ENCODE data around the gene THOC5.
"Not testable (repeated sequence)": the region's sequence is repeated elsewhere in the genome, so short reads cannot be mapped to it uniquely, and the experiment has no call there.

The THOC5 gene

DNA sequence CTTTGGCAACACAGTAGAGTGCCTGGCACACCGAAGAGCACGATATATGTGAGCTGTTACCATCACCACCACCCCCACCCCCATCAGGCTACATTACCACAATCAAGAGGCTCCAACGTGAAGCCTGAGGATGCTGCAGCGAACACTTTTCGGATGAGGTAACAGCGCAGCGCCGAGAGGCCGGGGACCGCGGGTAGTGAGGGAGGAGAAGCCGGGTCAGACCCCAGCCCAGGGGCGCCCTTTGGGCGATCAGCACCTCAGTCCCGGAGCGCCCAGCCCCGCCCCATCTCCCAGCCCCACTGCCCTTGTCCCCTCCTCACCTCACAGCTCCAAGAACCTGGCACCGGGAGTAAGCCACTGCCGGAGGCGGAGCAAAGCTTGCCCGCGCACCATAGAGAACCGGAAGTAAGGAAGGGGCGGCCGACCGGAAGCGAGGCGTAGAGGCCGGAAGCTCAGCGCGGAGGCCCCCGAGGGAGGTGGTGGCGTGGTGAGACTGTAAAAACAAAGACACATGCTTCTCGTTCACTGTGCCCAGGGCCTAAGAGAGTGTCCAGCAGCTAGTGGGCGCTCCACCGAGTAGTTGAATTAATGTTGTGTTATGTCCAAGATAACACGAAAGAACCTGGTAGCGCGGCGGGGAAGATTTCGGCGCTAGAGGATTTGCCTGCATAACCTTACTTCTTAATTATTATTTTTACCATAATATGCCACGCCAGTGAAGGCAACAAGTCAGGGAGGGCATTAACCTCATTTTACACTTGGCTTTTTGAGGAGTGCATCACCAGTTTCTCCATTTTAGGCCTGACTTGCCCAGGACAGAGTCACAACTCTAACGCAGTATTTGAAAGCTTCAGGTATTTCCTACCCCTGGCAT lies at the start of gene THOC5:
TSS of gene THOC5 (minus strand) at position 407 of the 874 bp plus-strand sequence. CDS start 4,610 bp downstream, outside the sequence.
- peak; percentile 86 for DNase-seq

- no peak for DNase-seq
These were observed 45.1 kb upstream of the THOC5 start for GRCh38 chr22:29598684-29599020.

- not testable (repeated sequence) for DNase-seq
These were observed 44.5 kb upstream of the THOC5 start for GRCh38 chr22:29597871-29598683.

GRCh38 chr22:29596408-29596807 lies 42.9 kb upstream of the THOC5 start:
- DNase-seq, result no peak

DNA sequence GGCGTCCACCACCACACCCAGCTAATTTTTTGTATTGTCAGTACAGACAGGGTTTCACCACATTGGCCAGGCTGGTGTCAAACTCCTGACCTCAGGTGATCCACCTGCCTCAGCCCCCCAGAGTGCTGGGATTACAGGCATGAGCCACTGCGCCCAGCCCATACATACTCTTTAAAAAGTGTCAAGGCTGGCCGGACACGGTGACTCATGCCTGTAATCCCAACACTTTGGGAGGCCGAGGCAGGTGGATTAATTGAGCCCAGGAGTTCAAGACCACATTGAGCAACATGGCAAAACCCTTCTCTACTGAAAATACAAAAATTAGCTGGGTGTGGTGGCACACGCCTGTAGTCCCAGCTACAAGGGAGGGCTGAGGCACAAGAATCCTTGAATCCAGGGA lies 40.9 kb upstream of the THOC5 start:
- not testable (repeated sequence) for DNase-seq

GRCh38 chr22:29593923-29594322 lies 40.4 kb upstream of the THOC5 start:
- DNase-seq, result no peak

DNA sequence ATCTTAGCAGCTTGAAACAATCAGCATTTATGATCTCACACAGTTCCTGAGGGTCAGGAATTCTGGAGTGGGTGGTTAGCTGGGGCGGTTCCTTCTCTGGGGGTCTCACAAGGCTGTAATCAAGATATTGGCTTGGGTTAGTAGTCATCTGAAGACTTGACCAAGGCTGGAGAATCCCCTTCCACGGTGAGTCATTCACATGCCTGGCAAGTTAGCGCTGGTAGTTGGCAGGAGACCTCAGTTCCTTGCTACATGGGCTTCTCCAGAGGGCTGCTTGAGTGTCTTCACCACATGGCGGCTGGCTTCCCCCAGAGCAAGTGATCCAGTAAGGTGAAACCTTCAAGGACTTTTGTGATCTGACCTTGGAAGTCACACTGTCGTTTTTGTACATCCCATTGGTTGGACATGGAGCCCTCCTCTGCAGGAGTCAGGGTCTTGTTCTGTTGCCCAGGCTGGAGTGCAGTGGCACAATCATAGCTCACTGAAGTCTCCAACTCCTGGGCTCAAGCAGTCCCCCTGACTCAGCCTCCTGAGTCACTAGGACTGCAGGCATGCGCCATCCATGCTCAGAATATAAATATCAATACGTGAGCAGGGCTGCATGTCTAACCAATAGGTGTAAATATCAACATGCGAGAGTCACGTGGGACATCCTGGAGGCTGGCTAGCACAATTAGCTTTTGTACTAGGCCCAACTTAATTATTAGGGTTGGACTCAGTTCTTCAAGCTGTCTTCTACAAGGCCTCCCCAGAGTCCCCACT lies 34.6 kb upstream of the THOC5 start:
- DNase-seq, result no peak

DNA sequence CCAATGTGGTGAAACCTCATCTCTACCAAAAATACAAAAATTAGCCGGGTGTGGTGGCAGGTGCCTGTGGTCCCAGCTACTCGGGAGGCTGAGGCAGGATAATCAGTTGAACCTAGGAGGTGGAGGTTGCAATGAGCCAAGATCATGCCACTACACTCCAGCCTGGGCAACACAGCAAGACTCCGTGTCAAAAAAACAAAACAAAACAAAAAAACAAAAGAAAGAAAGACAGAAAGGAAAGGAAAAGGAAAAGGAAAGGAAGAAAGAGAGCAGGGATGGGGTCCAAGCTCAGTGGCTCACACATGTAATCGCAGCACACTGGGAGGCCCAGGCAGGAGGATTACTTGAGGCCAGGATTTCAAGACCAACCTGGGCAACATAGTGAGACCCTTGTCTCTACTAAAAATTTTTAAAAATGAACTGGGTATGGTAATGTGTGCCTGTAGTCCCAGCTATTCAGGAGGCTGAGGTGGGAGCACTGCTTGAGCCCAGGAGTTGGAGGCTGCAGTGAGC lies 32.7 kb upstream of the THOC5 start:
- DNase-seq, result not testable (repeated sequence)

- DNase-seq, result no peak
These were observed 31.4 kb upstream of the THOC5 start for GRCh38 chr22:29584975-29585374.

DNA sequence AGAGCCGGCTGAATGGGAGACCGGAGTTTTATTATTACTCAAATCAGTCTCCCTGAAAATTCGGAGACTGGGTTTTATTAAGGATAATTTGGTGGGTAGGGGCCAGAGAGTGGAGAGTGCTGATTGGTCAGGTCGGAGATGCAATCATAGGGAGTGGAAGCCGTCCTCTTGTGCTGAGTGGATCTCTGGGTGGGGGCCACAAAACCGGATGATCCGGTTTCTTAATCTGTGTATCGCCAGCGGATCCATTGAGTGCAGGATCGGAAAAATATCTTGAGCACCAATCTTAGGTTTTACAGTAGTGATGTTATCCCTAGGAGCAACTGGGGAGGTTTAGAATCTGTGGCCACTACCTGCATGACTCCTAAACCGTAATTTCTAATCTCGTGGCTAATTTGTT lies 28.2 kb upstream of the THOC5 start:
- DNase-seq, result no peak

DNA sequence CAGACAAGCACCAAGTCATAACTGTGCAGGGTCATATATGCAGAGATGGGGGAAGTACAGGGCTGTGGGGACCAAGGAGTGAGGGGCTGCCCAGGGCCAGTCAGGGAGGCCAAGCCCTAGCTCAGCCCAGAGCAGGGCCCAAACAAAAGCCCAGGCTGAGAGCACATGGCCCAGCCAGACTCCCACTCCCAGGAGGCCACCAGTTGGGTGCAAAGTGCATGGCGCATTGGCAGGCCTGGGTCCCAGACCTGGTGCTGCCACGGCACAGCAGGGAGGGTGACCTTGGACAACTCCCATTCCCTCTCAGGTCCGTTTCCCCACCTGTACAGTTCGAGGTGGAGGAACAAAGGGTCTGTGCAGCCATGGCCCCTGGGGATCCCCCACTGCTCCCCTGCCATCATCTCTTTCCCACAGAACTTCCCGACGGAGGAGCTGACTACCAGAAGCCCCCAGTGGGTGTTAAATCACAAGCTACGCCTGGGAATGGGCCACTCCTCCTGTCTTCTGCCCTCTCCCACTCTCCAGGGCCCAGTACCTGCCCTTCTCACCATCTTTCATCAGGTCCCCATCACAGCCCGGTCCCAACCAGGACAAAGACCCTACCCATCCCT lies 26.7 kb upstream of the THOC5 start:
- no peak for DNase-seq

DNA sequence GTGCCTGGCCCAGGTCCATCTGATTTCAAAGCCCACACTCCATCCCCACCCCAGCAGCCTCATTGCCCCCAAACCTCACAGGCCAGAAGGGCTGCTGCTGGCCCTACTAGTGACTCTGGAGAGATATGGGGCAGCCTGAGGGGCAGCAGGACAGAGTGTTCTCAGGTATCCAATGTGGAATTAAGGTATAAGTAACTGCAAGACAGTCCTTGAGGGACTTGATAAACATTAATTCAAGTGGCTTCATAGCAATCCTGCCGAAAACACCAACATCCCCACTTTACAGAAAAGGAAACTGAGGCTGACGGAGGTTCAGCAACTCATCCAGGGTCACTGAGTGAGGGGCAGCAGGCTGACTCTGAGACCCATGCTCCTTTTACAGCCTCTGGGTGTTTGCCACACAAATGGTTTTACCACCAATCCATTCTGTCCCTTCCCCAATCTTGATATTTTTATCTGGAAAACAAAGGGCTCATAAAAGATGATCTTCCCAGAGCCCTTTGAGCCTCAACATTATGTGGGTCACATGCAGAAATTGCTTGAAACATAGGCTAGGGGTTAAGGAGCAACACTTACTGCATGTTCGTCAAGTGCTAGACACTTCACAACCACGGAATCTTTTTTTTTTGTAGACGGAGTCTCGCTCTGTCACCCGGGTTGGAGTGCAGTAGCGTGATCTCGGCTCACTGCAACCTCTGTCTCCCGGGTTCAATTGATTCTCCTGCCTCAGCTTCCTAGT lies 25.1 kb upstream of the THOC5 start:
- DNase-seq, result no peak

- no peak for DNase-seq
These were observed 21.3 kb upstream of the THOC5 start for GRCh38 chr22:29574762-29575450.

DNA sequence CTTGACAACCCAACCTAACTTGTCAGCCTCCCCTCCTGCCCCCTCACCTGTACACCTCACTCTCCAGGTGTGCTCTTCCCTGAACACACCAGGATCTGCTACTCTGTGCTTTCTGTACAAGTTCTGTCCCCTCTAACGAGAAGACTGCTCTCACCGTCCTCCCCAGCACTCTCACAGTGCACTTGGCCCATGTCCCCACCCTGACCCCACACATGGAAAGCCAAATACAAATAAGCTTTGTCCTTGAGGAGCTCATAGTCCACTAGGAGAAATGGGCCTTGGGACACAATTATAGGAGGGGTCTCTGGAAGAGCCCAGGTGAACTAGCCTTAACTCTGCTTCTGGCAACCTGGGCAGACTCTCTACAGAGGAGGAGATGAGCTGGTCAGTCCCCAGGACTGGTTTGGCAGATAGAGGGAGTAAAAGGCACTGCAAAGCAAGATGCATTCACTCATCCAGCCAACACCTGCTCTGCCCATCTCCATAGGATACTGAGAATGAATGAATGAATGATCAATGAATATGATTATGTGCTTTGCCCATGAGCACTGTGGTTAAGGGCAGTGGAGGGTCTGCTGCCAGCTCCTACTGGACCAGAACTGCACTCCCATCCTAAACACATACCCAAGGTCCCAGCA lies 17.5 kb upstream of the THOC5 start:
- DNase-seq, result no peak

DNA sequence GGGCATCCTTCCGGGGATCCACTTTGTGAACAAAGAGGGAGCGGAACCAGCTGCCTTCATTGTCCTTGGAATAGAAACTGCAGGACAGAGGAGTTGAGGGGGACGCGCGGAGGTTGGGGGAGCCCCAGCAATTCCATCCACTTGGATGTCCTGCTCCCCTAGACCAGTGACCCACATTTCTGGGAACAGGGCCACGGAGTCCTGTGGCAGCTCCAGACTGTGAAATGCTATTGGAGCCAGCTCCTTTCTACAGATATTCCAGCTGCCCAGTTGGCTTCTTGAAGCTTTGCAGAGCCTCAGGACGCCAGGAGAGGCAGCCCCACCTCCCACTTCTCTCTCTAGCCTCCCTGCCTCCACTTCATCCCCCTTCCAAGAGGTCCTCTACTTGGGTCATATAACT lies 16.9 kb upstream of the THOC5 start:
- no peak for DNase-seq

DNA sequence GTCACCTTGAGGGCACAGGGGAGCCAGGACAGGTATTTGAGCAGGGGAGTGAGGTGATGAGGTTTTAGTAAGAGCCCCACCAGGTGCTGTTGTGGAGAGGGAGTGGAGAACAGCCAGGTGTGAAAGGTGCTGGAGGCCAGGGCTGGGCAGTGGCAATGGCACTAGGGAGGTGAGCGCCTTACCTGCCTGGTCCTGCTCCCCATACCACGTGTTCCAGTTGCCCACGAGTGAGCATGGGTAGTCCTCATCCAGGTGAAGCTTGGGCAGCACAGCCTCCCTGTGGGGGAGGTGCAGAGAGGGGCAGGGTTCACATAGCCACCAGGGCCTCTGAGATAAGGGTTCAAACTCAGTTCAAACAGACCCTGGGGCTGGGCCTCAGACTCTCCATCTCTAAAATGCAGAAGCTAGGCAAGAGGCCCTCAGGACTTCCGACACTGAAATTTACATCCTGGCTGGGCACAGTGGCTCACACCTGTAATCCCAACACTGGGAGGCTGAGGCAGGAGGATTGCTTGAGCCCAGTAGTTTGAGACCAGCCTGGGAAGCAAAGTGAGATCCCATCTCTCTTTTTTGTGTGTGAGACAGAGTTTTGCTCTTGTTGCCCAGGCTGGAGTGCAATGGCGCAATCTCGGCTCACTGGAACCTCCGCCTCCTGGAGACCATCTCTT lies 15.6 kb upstream of the THOC5 start:
- DNase-seq, result no peak

DNA sequence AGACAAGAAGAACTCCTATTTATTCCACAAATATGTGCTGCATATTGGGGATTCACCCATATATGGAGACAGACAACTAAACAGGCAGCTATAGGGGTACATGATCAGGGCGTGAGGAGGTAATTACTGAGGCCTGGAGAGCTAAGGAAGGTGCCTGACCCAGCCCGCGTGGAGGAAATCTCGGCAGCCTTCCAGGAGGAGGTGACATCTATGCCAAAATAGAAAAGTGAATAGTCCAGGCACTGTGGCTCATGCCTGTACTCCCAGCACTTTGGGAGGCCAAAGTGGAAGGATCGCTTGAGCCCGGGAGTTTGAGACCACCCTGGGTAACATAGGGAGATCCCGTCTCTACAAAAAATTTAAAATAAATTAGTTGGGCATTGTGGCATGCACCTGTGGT lies 13.8 kb upstream of the THOC5 start:
- DNase-seq, result no peak

- not testable (repeated sequence) for DNase-seq
These were observed 13.0 kb upstream of the THOC5 start for GRCh38 chr22:29566513-29566912.

DNA sequence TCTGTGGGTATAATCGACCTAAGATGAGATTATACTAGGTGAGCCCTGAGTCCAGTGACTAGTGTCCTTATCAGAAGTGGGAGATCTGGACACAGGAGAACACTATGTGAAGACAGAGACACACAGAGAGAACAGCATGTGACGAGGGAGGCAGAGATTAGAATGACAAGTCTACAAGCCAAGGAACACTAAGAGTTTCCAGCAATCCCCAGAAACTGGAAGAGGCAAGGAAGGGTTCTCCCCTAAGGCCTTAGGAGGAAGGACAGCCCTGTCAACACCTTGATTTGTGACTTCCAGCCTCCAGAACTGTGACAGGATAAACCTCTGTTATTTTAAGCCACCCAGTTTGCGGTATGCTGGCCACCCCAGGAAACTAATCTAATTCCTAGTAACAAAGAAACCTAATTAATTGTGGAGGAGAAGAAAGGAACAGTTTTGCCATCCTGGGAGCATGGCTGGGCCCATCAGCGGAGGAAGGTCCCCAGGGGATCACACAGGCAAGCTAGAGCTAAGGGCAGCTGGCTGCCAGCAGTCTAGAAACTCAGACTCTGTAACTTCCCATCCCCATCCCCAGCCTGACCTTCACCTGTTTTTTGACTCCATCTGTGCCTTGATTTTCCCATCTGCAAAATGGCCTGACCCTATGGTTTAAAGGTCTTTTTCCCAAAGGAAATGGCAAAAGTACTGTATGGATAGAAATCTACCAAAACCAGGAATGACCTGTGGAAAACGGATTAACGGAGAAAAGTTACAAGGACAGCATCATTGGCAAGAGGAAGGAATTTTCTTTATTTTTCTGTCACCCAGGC lies 10.3 kb upstream of the THOC5 start:
- DNase-seq, result no peak

All from activated gamma-delta T cell treated with Interleukin-2 at 50 U/mL for 16 hours (primary cell).